ENCODE data around the gene MAG.

- TF ChIP-seq CTCF (conservative IDR thresholded peaks at IDR 0.05; ENCODE audit: low read length) (no peak), EZH2phosphoT487 (IDR thresholded peaks at IDR 0.05; ENCODE audit: borderline replicate concordance) (no peak)
Observed at GRCh38 chr19:35336166-35336955, 44.4 kb downstream of the MAG start.
